GM12865 (cell line): ENCODE measurements around the gene PPM1D.
"Not testable (repeated sequence)": the region's sequence is repeated elsewhere in the genome, so short reads cannot be mapped to it uniquely, and the experiment has no call there.

Experiments used
- DNase-seq: peaks from one replicate; pipeline ENCODE4 v3.0.0; 2010; ENCODE audit warnings: low read depth
- H3K4me3 ChIP-seq: 2 replicates; pipeline ENCODE4 v1.5.1; 2011; ENCODE audit warnings: mild to moderate bottlenecking, low read depth, low read length, control low read depth
- CTCF ChIP-seq: IDR thresholded peaks from 2 replicates; pipeline ENCODE4 v1.5.1; 2011; ENCODE audit warnings: low read length, control low read depth, low read depth, inconsistent platforms; ENCODE audit not compliant: insufficient read depth; ENCODE audit errors: missing control alignments

The PPM1D gene

GRCh38 chr17:60671482-60671881, 71.5 kb downstream of the PPM1D start:
- DNase-seq: no peak
- no peak for TF ChIP-seq CTCF
- no peak overlapping the region for H3K4me3 ChIP-seq

GRCh38 chr17:60674637-60675036, 74.6 kb downstream of the PPM1D start:
- not testable (repeated sequence) for DNase-seq, H3K4me3 ChIP-seq

- DNase-seq: no peak
- H3K4me3 ChIP-seq: no peak overlapping the region
- no peak for TF ChIP-seq CTCF
Measured at GRCh38 chr17:60675997-60676396, 76.0 kb downstream of the PPM1D start.

- H3K4me3 ChIP-seq: peak overlapping the region; percentile 64
- no peak for DNase-seq
- TF ChIP-seq CTCF: no peak
Measured at GRCh38 chr17:60676758-60677307, 76.8 kb downstream of the PPM1D start.

- TF ChIP-seq CTCF: no peak
- H3K4me3 ChIP-seq: peak within 1 kb of the TSS; percentile 64
- peak; percentile 99 for DNase-seq
Measured at GRCh38 chr17:60677308-60678117, 77.5 kb downstream of the PPM1D start, which contains the start of gene BCAS3. Gene BCAS3, plus strand, starts transcription at chr17:60677851.

GRCh38 chr17:60678118-60678444, 78.1 kb downstream of the PPM1D start:
- TF ChIP-seq CTCF: no peak
- DNase-seq: no peak
- peak overlapping the region; percentile 64 for H3K4me3 ChIP-seq

GRCh38 chr17:60679287-60679686, 79.3 kb downstream of the PPM1D start:
- DNase-seq: no peak
- H3K4me3 ChIP-seq: no peak overlapping the region
- no peak for TF ChIP-seq CTCF
